Activated CD4-positive, alpha-beta T cell treated with anti-CD3 and anti-CD28 coated beads, Interleukin-2, Interleukin-6, amounts not matched to agents 100 ng/mL and 50 ng/mL, durations not matched to agents 16 hours and 8 hours (primary cell): ENCODE data around the gene TRMT6.

ENCODE experiments used
- DNase-seq: peaks from one replicate; pipeline ENCODE4 v3.0.0-alpha.2; 2020

Gene TRMT6

DNA sequence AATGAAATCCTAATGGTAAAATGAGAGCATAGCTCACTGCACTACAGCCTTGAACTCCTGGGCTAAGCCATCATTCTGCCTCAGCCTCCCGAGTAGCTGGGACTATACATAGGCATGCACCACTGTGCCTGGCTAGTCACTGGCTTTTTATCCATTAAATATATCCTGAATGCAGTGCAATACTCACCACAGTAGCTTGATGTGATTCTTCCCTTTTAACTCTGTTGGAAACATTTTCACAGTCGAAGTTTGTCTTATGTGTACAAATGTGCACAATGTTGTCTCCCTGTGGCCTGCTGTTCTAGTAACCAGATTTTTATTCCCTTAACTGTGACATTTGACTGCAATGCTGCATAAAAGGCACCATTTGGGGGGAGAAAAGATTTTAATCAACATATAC lies 56.7 kb downstream of the TRMT6 start:
- DNase-seq = no peak

GRCh38 chr20:5893052-5893451 lies 57.3 kb downstream of the TRMT6 start:
- no peak for DNase-seq

DNA sequence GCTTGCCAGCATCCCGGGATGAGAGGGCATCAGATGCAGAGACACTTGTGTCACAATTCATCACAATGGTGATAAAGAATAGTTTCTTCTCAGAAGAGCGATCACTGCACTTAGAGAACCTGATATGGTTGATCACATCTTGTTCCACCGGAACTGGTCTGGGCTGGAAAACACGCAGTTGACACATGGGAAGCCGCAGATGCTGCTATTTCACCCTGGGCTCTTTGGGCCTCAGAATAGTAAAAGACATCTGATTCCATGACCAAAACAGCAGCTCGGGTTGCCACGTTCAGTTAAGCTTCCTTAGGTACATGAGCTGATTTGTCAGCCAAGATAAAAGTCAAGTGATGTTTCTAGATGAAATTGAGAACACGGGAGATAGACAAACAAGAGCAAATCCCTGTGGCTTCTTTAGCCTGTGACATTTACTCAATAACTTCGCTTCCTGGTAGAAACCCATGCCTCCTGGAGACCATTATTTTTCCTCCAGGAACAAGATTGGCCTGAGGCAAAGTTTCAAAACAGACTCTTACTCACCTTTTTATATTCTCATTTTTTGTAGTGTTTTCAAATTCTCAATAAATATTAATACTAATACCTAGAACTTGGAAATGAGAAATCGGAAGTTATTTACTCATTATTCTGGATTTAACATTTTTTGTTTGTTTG lies 59.4 kb downstream of the TRMT6 start:
- no peak for DNase-seq

DNA sequence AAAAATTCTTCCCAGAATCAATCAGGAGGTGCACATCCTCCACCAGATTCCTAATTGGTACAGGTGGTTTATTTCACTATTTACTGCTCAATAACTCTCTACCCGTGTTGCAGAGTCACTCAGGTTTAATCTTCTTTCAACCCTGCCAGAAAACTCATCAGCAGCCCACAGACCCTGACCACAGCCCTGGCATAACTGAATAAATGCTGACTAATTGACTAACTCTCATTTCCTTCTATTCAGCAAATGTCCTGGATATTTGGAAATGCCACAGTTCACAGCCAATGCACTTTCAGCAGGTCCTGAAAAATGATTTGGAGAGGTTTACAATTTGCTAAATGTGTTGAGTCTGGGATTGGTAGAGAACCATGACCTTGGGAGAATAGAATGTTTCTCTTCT lies 62.3 kb downstream of the TRMT6 start:
- no peak for DNase-seq

DNA sequence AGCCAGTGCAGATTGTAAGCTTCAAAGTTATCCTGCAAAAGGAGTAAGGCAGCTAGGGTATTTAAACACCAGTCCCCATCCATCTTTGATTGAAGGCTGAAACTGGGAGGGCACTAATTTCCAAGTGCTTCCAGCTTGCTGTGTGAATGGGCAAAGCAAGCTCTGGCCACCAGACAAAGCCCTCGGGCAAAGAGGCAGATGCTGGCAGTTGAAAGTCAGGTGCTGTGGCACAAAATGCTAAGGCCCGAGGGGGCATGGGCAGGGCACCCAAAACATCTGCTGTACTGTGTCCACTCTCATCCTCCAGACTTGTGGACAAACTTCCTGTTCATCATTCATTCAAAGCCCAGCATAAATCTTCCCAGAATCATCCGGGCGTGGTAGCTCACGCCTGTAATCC lies 62.9 kb downstream of the TRMT6 start:
- DNase-seq = no peak
